Measurements from ENCODE around the gene HPSE2. TPM values are rescaled to one million over a fixed set of nuclear protein-coding genes. Genes with fewer than 3 reads are reported as not detected.

The HPSE2 gene
- total and polyA plus RNA-seq, 2 of the 8 experiments (the other 6 are each of a cell fraction or from before 2014, with no cell fraction given), result 0.41 to 0.58 TPM

DNA sequence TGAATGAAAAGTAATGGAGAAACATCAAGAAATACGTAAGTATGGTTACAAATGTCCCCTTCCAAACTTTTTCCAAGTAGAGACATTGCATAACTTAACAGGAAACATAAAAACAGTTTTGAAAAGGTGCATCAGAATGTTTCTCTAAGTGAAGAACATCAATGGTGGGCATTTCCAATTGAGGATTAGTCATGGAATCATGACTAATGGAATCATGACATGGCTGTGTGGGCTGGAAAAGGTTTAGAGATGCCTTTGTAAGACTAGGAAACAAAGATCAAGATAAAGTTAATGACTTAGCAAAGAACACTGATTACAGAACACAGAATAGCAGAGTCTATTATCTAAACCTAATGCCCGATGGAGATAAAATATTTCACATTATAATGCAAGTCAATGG lies 272.0 kb downstream of the HPSE2 start:
- 98% methylated on average over 2 of the region's 2 CpGs; no CpG with 5 or more reads in 1 of the 2 experiments for WGBS, 2 experiments (ENCODE audit: extremely low coverage in 1 of 2, insufficient coverage in 1 of 2, insufficient read length in 1 of 2, insufficient replicate concordance in 2 of 2, low coverage in 1 of 2, low lambda C conversion rate in 2 of 2, missing lambda C conversion rate in 1 of 2)
- FAIRE-seq, result no peak

More for the DNA sequence above, 272.0 kb downstream of the HPSE2 start:
- Histone ChIP-seq H3K79me2 (ENCODE audit: control insufficient read depth in 1 of 2, insufficient read depth in 2 of 2, low read length in 2 of 2) (no peaks in the 10 kb centered on the region), H3K18ac (ENCODE audit: extremely low read depth, low read length) (no peak overlapping the region), H2AFZ (ENCODE audit: low read length) (no peak overlapping the region), H4K91ac (replicated peaks; ENCODE audit: insufficient read length, low read length) (no peak overlapping the region), H2BK15ac (ENCODE audit: low read length) (no peak overlapping the region), H2BK120ac (replicated peaks; ENCODE audit: low read depth, low read length) (no peak overlapping the region), H3K27ac (ENCODE audit: low read depth, low read length) (no peak overlapping the region), H3K79me1 (ENCODE audit: low read depth, low read length) (no peaks in the 10 kb centered on the region), H3K36me3 (ENCODE audit: control insufficient read depth in 2 of 4, insufficient read depth in 4 of 4, low read length in 3 of 4) (no peaks in the 10 kb centered on the region), H3K4ac (replicated peaks; ENCODE audit: insufficient read length, low read depth, low read length) (no peak overlapping the region), H2BK5ac (ENCODE audit: low read depth, low read length) (no peak overlapping the region), H3K14ac (ENCODE audit: insufficient read length) (no peak overlapping the region), H2BK12ac (ENCODE audit: low read depth, low read length) (no peak overlapping the region), H3K56ac (replicated peaks; ENCODE audit: insufficient read length, low read depth, low read length) (no peak overlapping the region), H3K4me3 (ENCODE audit: extremely low read depth in 1 of 4, insufficient read depth in 2 of 4, low read depth in 3 of 4, low read length in 4 of 4) (no peak overlapping the region), H4K8ac (ENCODE audit: extremely low read depth, insufficient read depth, low read length) (no peak overlapping the region), H3K4me2 (ENCODE audit: insufficient read depth in 1 of 2, low read depth in 2 of 2, low read length in 2 of 2) (no peak overlapping the region), H2AK5ac (ENCODE audit: low read depth, low read length) (no peak overlapping the region), H3K23me2 (ENCODE audit: low read depth, low read length) (no peaks in the 10 kb centered on the region), H4K20me1 (replicated peaks in 1 of 2; ENCODE audit: control insufficient read depth in 1 of 2, insufficient read depth in 2 of 2, low read length in 2 of 2) (no peaks in the 10 kb centered on the region), H3K27me3 (replicated peaks in 1 of 4; ENCODE audit: control insufficient read depth in 3 of 4, extremely low read depth in 1 of 4, insufficient read depth in 3 of 4, low read length in 3 of 4) (no peaks in the 10 kb centered on the region), H3K23ac (ENCODE audit: insufficient read length) (no peak overlapping the region), H3K4me1 (replicated peaks in 1 of 4; ENCODE audit: control insufficient read depth in 3 of 4, insufficient read depth in 4 of 4, low read length in 3 of 4) (0 out of 7 replicates have a peak, but pooled peaks cover 0 to 3% (median 0%) of the 10 kb centered on the region in 4 experiments), H3K9me3 (ENCODE audit: insufficient read depth in 2 of 2, low read depth in 1 of 2, low read length in 1 of 2) (no peaks in the 10 kb centered on the region), H4K5ac (ENCODE audit: insufficient read length, low read depth, low read length) (no peak overlapping the region), H3K9ac (replicated peaks in 1 of 4; ENCODE audit: extremely low read depth in 1 of 4, low read depth in 3 of 4, low read length in 3 of 4) (no peak overlapping the region), H2BK20ac (ENCODE audit: low read length) (no peak overlapping the region)
- ChIA-PET POLR2A (ENCODE audit: partially characterized antibody) (no interaction called here), CTCF (ENCODE audit: partially characterized antibody) (no interaction called here)
- no peak for TF ChIP-seq ASH2L (IDR thresholded peaks at IDR 0.05; ENCODE audit: low read length)
- TF ChIP-seq SIX5 (IDR thresholded peaks at IDR 0.05; ENCODE audit: low read depth, low read length), result no peak
- no peak for TF ChIP-seq SUZ12 (IDR thresholded peaks at IDR 0.05; ENCODE audit: low read length)
- TF ChIP-seq, protein P1, sequence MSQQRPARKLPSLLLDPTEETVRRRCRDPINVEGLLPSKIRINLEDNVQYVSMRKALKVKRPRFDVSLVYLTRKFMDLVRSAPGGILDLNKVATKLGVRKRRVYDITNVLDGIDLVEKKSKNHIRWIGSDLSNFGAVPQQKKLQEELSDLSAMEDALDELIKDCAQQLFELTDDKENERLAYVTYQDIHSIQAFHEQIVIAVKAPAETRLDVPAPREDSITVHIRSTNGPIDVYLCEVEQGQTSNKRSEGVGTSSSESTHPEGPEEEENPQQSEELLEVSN (IDR thresholded peaks at IDR 0.05), result no peak
- DNase-seq (ENCODE audit: low read depth in 1 of 2, low spot score in 2 of 2), result no peak

All from H1 (cell line).